DOHH2 (cell line): ENCODE data around the gene SYNPO2L.

Source experiments
- H3F3A ChIP-seq: fragments of 200-600 bp; sonication (generic), shearing (Covaris generic); 2 replicates; pipeline ENCODE4 v1.6.0; 2016; ENCODE audit warnings: antibody characterized with exemption, mild to moderate bottlenecking; ENCODE audit not compliant: control insufficient read depth, insufficient read depth
- H3K27ac ChIP-seq: fragments of 200-600 bp; sonication (generic); 2 replicates; pipeline ENCODE4 v1.5.1; 2014; ENCODE audit warnings: low read depth, mild to moderate bottlenecking, low read length, moderate library complexity
- H3K27me3 ChIP-seq: fragments of 200-600 bp; sonication (generic); 2 replicates; pipeline ENCODE4 v1.6.1; 2014; ENCODE audit warnings: mild to moderate bottlenecking, low read length, mixed read lengths; ENCODE audit not compliant: control insufficient read depth
- H3K36me3 ChIP-seq: fragments of 200-600 bp; sonication (generic); 2 replicates; pipeline ENCODE4 v1.6.1; 2014; ENCODE audit warnings: mild to moderate bottlenecking, low read length, moderate library complexity, mixed read lengths; ENCODE audit not compliant: control insufficient read depth
- H3K4me1 ChIP-seq: fragments of 200-600 bp; sonication (generic); 2 replicates; pipeline ENCODE4 v1.6.1; 2014; ENCODE audit warnings: mild to moderate bottlenecking, low read length, mixed read lengths; ENCODE audit not compliant: control insufficient read depth
- H3K4me2 ChIP-seq: fragments of 200-600 bp; sonication (generic); 2 replicates; pipeline ENCODE4 v1.6.0; 2014; ENCODE audit warnings: mild to moderate bottlenecking, low read length, moderate library complexity
- H3K4me3 ChIP-seq: fragments of 200-600 bp; sonication (generic); 2 replicates; pipeline ENCODE4 v1.5.1; 2014; ENCODE audit warnings: mild to moderate bottlenecking, low read length, mixed read lengths
- H3K79me2 ChIP-seq: fragments of 200-600 bp; sonication (generic); 2 replicates; pipeline ENCODE4 v1.6.1; 2014; ENCODE audit warnings: mild to moderate bottlenecking, low read length, mixed read lengths; ENCODE audit not compliant: control insufficient read depth
- H3K9me2 ChIP-seq: fragments of 200-600 bp; sonication (generic); replicated peaks from 2 replicates; pipeline ENCODE4 v1.6.1; 2014; ENCODE audit warnings: mild to moderate bottlenecking, low read length, mixed read lengths; ENCODE audit not compliant: control insufficient read depth
- H3K9me3 ChIP-seq: fragments of 200-600 bp; sonication (generic); 2 replicates; pipeline ENCODE4 v1.6.1; 2014; ENCODE audit warnings: antibody characterized with exemption, low read length, mixed read lengths; ENCODE audit not compliant: control insufficient read depth, insufficient read depth
- H4K20me1 ChIP-seq: fragments of 200-600 bp; sonication (generic); 2 replicates; pipeline ENCODE4 v1.6.0; 2014; ENCODE audit warnings: low read depth, mild to moderate bottlenecking, antibody characterized with exemption, low read length, moderate library complexity; ENCODE audit not compliant: control insufficient read depth, insufficient read depth
- EZH2phosphoT487 ChIP-seq: fragments of 200-600 bp; sonication (generic); IDR thresholded peaks from 2 replicates; pipeline ENCODE4 v1.6.1; 2017; ENCODE audit warnings: borderline replicate concordance, mild to moderate bottlenecking, antibody characterized with exemption, low read length, moderate library complexity, mixed read lengths
- TF ChIP-seq, protein P1 (sequence below): fragments of 200-600 bp; sonication (generic); IDR thresholded peaks from one replicate; pipeline ENCODE4 v1.5.1; 2014; ENCODE audit warnings: antibody characterized with exemption, mild to moderate bottlenecking, low read depth, low read length; ENCODE audit not compliant: poor library complexity, severe bottlenecking

Gene SYNPO2L

DNA sequence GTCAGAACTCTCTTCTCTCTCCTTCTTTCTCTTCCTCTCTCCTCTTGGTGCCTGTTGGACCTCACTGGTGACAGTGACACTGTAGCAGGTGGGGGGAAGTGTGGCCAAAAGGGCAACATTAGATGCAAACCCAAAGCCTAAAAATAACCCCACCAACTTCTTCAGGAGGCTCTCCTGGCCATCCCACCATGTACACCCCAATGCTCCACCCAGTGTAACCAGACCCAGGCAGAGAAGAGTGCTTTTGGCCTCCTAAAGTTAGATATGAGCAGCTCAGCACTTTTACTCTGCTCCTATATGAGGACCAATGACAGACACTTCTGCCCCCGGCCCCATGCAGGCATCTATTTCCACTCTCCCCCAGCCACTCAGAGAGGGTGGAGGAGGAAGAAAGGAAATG, 20.0 kb downstream of the SYNPO2L start:
- H3K4me3 ChIP-seq, result no peak overlapping the region
- no peak overlapping the region for H3K27ac ChIP-seq
- H4K20me1 ChIP-seq, result no peaks in the 10 kb centered on the region
- no peaks in the 10 kb centered on the region for H3K4me1 ChIP-seq
- no peaks in the 10 kb centered on the region for H3K9me2 ChIP-seq
- no peaks in the 10 kb centered on the region for H3K36me3 ChIP-seq
- H3K79me2 ChIP-seq, result no peaks in the 10 kb centered on the region
- peaks cover 2% of the 10 kb centered on the region; the same call in 1 of the 2 replicates for H3K27me3 ChIP-seq
- no peaks in the 10 kb centered on the region for H3K9me3 ChIP-seq
- H3F3A ChIP-seq, result no peaks in the 10 kb centered on the region
- TF ChIP-seq EZH2phosphoT487, result no peak
- TF ChIP-seq, protein P1, sequence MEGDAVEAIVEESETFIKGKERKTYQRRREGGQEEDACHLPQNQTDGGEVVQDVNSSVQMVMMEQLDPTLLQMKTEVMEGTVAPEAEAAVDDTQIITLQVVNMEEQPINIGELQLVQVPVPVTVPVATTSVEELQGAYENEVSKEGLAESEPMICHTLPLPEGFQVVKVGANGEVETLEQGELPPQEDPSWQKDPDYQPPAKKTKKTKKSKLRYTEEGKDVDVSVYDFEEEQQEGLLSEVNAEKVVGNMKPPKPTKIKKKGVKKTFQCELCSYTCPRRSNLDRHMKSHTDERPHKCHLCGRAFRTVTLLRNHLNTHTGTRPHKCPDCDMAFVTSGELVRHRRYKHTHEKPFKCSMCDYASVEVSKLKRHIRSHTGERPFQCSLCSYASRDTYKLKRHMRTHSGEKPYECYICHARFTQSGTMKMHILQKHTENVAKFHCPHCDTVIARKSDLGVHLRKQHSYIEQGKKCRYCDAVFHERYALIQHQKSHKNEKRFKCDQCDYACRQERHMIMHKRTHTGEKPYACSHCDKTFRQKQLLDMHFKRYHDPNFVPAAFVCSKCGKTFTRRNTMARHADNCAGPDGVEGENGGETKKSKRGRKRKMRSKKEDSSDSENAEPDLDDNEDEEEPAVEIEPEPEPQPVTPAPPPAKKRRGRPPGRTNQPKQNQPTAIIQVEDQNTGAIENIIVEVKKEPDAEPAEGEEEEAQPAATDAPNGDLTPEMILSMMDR, result no peak
- no peak overlapping the region for H3K4me2 ChIP-seq

DNA sequence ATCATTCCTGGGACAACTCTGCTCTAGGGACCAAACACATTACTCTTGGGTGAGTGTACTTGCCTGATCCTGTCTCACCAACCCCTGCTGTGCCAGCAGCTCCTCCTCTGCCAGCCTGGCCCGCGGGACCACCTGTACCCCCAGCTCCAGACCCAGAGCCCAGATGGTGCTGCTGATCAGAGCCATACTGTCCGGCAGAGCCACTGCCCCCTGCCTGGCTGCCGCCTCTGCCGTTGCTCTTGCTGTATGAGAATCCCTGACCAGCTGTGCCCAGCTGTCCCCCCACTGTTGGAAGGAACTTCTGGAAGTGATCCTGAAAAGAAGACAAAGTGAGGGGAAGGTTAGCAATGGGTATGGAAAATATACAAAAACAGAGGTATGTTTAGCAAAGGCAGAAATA, 21.4 kb downstream of the SYNPO2L start:
- Histone ChIP-seq H3K36me3 (no peaks in the 10 kb centered on the region), H3K9me3 (no peaks in the 10 kb centered on the region), H3K27ac (no peak overlapping the region), H3K9me2 (no peaks in the 10 kb centered on the region), H3K27me3 (0 out of 2 replicates have a peak, but pooled peaks cover 2% of the 10 kb centered on the region), H3K4me2 (no peak overlapping the region), H3K79me2 (no peaks in the 10 kb centered on the region), H3K4me1 (no peaks in the 10 kb centered on the region), H4K20me1 (no peaks in the 10 kb centered on the region), H3K4me3 (no peak overlapping the region), H3F3A (no peaks in the 10 kb centered on the region)
- TF ChIP-seq, protein P1, result no peak
- TF ChIP-seq EZH2phosphoT487, result no peak

DNA sequence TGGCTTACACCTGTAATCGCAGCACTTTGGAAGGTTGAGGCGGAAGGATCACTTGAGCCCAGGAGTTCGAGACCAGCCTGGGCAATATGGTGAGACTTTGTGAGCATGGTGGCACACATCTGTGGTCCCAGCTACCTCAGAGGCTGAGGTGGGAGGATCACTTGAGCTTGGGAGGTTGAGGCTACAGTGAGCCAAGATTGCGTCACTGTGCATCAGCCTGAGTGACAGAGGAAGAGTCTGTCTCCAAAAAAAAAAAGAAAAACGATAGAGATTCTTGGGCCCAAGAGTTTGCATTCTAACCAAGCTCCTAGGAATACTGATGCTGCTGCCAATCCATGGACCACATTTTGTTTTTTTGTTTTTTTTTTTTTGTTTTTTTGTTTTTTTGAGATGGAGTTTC, 26.7 kb downstream of the SYNPO2L start:
- Histone ChIP-seq H3K9me2 (no peaks in the 10 kb centered on the region), H3K4me1 (peaks cover 18% of the 10 kb centered on the region), H3K9me3 (no peaks in the 10 kb centered on the region), H3K4me3 (no peak overlapping the region), H3K36me3 (peaks cover 10% of the 10 kb centered on the region; the same call in 1 of the 2 replicates), H3K27ac (no peak overlapping the region), H4K20me1 (no peaks in the 10 kb centered on the region), H3F3A (no peaks in the 10 kb centered on the region), H3K4me2 (no peak overlapping the region), H3K79me2 (peaks cover 18% of the 10 kb centered on the region), H3K27me3 (no peaks in the 10 kb centered on the region)
- TF ChIP-seq, protein P1, result no peak
- no peak for TF ChIP-seq EZH2phosphoT487

DNA sequence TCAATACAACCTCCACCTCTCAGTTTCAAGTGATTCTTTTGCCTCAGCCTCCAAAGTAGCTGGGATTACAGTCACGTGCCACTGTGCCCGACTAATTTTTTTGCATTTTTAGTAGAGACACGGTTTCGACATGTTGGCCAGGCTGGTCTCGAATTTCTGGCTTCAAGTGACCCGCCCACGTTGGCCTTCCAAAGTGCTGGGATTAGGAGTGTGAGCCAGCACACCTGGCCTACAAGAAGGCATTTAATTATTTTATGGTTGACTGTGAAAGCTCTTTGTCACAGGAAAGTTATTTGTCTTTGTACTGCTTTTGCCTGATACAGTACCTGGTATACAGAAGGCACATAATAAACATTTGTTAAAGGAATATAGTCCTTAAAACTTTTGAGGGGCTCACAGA, 27.4 kb downstream of the SYNPO2L start:
- Histone ChIP-seq H3K36me3 (peaks cover 10% of the 10 kb centered on the region; the same call in 1 of the 2 replicates), H3F3A (no peaks in the 10 kb centered on the region), H3K4me1 (peaks cover 18% of the 10 kb centered on the region), H3K27me3 (no peaks in the 10 kb centered on the region), H4K20me1 (no peaks in the 10 kb centered on the region), H3K4me3 (no peak overlapping the region), H3K9me3 (no peaks in the 10 kb centered on the region), H3K9me2 (no peaks in the 10 kb centered on the region), H3K4me2 (no peak overlapping the region), H3K79me2 (peaks cover 18% of the 10 kb centered on the region), H3K27ac (no peak overlapping the region)
- TF ChIP-seq, protein P1, result no peak
- no peak for TF ChIP-seq EZH2phosphoT487
